ENCODE measurements around the gene RNASEH1. TPM values are rescaled to one million over a fixed set of nuclear protein-coding genes. Genes with fewer than 3 reads are reported as not detected.

RNASEH1 gene
- total RNA-seq, 2 experiments from 2014 or later = 14.6 to 24.0 TPM

DNA sequence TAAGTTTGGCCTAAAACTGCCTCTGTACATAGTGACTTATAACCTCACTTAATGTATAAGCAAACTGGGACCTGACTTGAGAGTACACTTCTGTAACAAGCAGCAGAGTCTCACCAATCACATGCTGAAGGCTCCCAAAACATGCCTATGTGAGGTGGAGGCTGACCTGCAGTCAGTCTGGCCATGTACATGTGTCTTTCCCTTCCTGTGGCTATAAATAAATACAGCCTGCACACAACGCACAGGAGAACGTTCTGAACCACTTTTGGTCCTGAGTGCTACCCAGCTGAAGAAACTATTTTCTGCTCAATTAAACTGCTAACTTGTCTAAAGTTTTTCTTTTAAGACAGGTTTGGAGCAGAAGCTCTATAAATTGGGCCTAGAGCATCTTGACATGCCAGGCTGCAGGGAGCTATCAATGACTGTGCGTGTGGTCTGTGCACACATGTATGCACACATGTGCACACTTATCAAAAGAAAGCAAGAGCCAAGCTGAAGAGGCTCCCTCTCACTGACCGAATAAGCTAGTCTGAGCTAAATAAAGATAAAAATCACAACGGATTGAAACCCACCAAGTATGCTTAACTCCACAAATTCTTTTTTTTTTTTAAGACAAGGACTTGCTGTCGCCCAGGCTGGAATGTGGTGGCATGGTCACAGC, 15.0 kb downstream of the RNASEH1 start:
- no peak overlapping the region for H3K4me3 Mint-ChIP-seq
- H3K36me3 Mint-ChIP-seq (ENCODE audit: low read depth) = peaks cover 57% of the 10 kb centered on the region
- POLR2A ChIA-PET = interaction anchor here (1.1 kb wide), 1 partner anchor 15 kb away, joined by 4 read pairs; the partner anchor contains the start of gene RNASEH1
- DNase-seq (no peak), ATAC-seq (no peak)
- H3K27me3 Mint-ChIP-seq = no peaks in the 10 kb centered on the region
- H3K9me3 Mint-ChIP-seq (ENCODE audit: low read depth) = no peaks in the 10 kb centered on the region
- CTCF ChIA-PET = interaction anchor here (0.8 to 1.8 kb wide), 2 partner anchors 10 to 111 kb away, joined by 3 to 6 read pairs; no protein-coding TSS in a partner anchor
- intact Hi-C loops (cut with DNase I, micrococcal nuclease) = no loop called here
- no peaks in the 10 kb centered on the region for H3K4me1 Mint-ChIP-seq
- no peak overlapping the region for H3K27ac Mint-ChIP-seq

DNA sequence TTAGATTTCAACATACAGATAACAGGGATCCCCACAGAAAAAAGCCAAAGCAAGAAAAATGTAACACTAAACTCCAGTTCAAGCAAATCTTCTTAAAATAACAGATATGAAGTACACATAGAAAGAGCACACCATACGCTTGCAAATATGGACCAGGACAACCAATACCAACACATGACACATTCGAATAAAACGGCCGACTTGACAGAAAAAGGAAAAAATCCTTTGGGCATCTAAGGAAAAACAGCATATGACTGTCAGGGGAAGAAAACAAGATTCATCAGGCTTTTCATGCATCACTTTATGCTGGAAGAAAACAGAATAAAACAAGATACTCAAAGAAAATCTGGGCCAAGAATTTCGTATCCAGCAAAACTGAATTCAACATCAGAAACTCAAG, 16.0 kb downstream of the RNASEH1 start:
- CTCF ChIA-PET = interaction anchor here (0.6 to 1.8 kb wide), 2 partner anchors 12 to 66 kb away, joined by 3 to 6 read pairs; no protein-coding TSS in a partner anchor

DNA sequence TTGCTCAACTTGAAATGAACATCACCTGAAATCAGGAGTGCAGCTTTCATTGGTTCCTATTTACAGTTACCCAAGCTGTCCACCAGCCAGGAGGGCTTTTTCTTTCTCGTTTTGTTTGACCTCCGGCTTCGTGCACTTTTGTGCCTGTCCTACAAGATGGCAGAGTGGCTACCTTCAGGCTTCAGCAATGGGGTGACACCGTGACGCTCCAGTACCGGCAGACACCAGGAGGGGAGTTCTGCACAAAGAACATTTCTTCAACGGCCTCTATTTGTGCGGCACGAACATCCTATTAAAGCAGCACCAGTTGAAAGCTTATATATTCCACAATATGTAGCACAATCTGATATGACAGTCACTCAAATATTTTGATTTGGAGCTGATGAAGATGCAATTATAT, 18.3 kb downstream of the RNASEH1 start:
- intact Hi-C loops (cut with DNase I, micrococcal nuclease) = no loop called here
- H3K9me3 Mint-ChIP-seq (ENCODE audit: low read depth) = no peaks in the 10 kb centered on the region
- peaks cover 34% of the 10 kb centered on the region for H3K36me3 Mint-ChIP-seq (ENCODE audit: low read depth)
- no peak for DNase-seq
- ChIA-PET CTCF (no interaction called here), POLR2A (interaction anchor here (0.7 kb wide), 1 partner anchor 63 kb away, joined by 4 read pairs; no protein-coding TSS in a partner anchor)
- peaks cover 11% of the 10 kb centered on the region for H3K4me1 Mint-ChIP-seq
- no peak for ATAC-seq
- H3K4me3 Mint-ChIP-seq = no peak overlapping the region
- no peak overlapping the region for H3K27ac Mint-ChIP-seq
- no peaks in the 10 kb centered on the region for H3K27me3 Mint-ChIP-seq

More for the DNA sequence above, 16.0 kb downstream of the RNASEH1 start:
- ATAC-seq = no peak
- intact Hi-C loops (cut with DNase I, micrococcal nuclease) = no loop called here
- no peaks in the 10 kb centered on the region for H3K27me3 Mint-ChIP-seq
- no peaks in the 10 kb centered on the region for H3K4me1 Mint-ChIP-seq
- no peaks in the 10 kb centered on the region for H3K9me3 Mint-ChIP-seq (ENCODE audit: low read depth)
- H3K36me3 Mint-ChIP-seq (ENCODE audit: low read depth) = peaks cover 50% of the 10 kb centered on the region
- no peak for DNase-seq
- peak overlapping the region; percentile 15 for H3K27ac Mint-ChIP-seq
- H3K4me3 Mint-ChIP-seq = no peak overlapping the region
- POLR2A ChIA-PET = no interaction called here

DNA sequence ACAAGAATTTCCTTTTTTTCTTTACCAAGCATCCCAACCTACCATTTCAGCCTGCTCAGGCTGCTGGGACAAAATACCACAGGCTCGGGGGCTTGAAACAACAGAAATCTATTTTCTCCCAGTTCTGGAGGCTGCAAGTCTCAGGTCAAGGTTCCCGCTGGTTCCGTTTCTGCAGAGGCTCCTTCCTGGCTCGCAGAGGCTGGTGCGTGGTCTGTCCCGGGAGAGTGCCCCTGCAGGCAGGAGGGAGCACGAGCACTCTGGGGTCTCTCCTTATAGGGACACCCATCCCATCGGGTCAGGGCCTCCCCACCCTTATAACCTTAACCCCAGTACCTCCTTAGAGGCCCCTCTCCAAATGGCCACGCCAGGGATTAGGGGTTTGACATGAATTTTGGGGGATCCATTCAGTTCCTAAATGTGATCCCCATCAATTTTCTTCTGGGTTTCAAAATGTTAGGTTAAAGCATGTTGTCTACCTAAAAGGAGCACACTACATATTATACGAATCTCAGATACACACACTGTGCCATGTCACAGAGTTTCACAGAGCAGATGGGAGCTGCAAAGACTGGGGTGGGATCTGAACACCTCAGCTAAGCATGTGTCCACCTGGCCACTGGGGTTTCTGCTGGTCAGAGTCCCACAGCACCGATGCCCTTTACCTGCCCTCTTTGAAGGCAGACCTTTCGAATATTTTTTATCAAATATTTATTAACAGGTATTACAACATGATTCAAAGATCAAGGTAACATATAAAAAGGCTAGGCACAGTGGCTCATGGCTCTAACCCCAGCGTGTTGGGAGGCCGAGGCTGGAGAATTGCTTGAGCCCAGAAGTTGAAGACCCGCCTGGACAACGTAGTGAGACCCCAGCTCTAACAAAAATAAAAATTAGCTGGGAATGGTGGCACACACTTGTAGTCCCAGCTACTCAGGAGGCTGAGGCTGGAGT, 21.2 kb downstream of the RNASEH1 start:
- peaks cover 11% of the 10 kb centered on the region for H3K4me1 Mint-ChIP-seq
- peak; percentile 40 for DNase-seq
- peak; percentile 57 for ATAC-seq
- intact Hi-C loops (cut with DNase I, micrococcal nuclease) = no loop called here
- peak overlapping the region; percentile 80 for H3K27ac Mint-ChIP-seq
- peaks cover 16% of the 10 kb centered on the region for H3K36me3 Mint-ChIP-seq (ENCODE audit: low read depth)
- POLR2A ChIA-PET = interaction anchor here (0.6 kb wide), 1 partner anchor 19 kb away, joined by 4 read pairs; no protein-coding TSS in a partner anchor
- peak overlapping the region; percentile 69 for H3K4me3 Mint-ChIP-seq
- H3K9me3 Mint-ChIP-seq (ENCODE audit: low read depth) = no peaks in the 10 kb centered on the region
- H3K27me3 Mint-ChIP-seq = no peaks in the 10 kb centered on the region
- CTCF ChIA-PET = interaction anchor here (0.7 kb wide), 1 partner anchor 44 kb away, joined by 3 read pairs; no protein-coding TSS in a partner anchor

- H3K27ac Mint-ChIP-seq = peak overlapping the region; percentile 80
- H3K4me1 Mint-ChIP-seq = peaks cover 11% of the 10 kb centered on the region
- DNase-seq = peak; percentile 28
- H3K4me3 Mint-ChIP-seq = peak overlapping the region; percentile 69
- no peaks in the 10 kb centered on the region for H3K9me3 Mint-ChIP-seq (ENCODE audit: low read depth)
- peaks cover 14% of the 10 kb centered on the region for H3K36me3 Mint-ChIP-seq (ENCODE audit: low read depth)
- ChIA-PET CTCF (interaction anchor here (0.5 to 0.7 kb wide), 2 partner anchors 11 to 632 kb away, joined by 3 read pairs; no protein-coding TSS in a partner anchor), POLR2A (interaction anchor here (0.6 kb wide), 1 partner anchor 20 kb away, joined by 4 read pairs; no protein-coding TSS in a partner anchor)
- intact Hi-C loops (cut with DNase I, micrococcal nuclease) = no loop called here
- peak; percentile 77 for ATAC-seq
- no peaks in the 10 kb centered on the region for H3K27me3 Mint-ChIP-seq
Measured at GRCh38 chr2:3535794-3536681, 22.1 kb downstream of the RNASEH1 start.

GRCh38 chr2:3535467-3535793, 22.7 kb downstream of the RNASEH1 start:
- no peak for DNase-seq
- CTCF ChIA-PET = interaction anchor here (0.7 kb wide), 1 partner anchor 12 kb away, joined by 3 read pairs; no protein-coding TSS in a partner anchor
- intact Hi-C loops (cut with DNase I, micrococcal nuclease) = no loop called here
- ATAC-seq = no peak
- peaks cover 9% of the 10 kb centered on the region for H3K36me3 Mint-ChIP-seq (ENCODE audit: low read depth)
- H3K27me3 Mint-ChIP-seq = no peaks in the 10 kb centered on the region
- H3K27ac Mint-ChIP-seq = peak overlapping the region; percentile 80
- POLR2A ChIA-PET = no interaction called here
- peak overlapping the region; percentile 69 for H3K4me3 Mint-ChIP-seq
- H3K4me1 Mint-ChIP-seq = peaks cover 11% of the 10 kb centered on the region
- H3K9me3 Mint-ChIP-seq (ENCODE audit: low read depth) = no peaks in the 10 kb centered on the region

GRCh38 chr2:3534251-3534814, 23.8 kb downstream of the RNASEH1 start:
- no peak overlapping the region for H3K4me3 Mint-ChIP-seq
- H3K27me3 Mint-ChIP-seq = no peaks in the 10 kb centered on the region
- no peaks in the 10 kb centered on the region for H3K9me3 Mint-ChIP-seq (ENCODE audit: low read depth)
- ATAC-seq (no peak), DNase-seq (no peak)
- intact Hi-C loops (cut with DNase I, micrococcal nuclease) = no loop called here
- peaks cover 3% of the 10 kb centered on the region for H3K36me3 Mint-ChIP-seq (ENCODE audit: low read depth)
- CTCF ChIA-PET = no interaction called here
- H3K4me1 Mint-ChIP-seq = peaks cover 11% of the 10 kb centered on the region
- POLR2A ChIA-PET = no interaction called here
- H3K27ac Mint-ChIP-seq = no peak overlapping the region

DNA sequence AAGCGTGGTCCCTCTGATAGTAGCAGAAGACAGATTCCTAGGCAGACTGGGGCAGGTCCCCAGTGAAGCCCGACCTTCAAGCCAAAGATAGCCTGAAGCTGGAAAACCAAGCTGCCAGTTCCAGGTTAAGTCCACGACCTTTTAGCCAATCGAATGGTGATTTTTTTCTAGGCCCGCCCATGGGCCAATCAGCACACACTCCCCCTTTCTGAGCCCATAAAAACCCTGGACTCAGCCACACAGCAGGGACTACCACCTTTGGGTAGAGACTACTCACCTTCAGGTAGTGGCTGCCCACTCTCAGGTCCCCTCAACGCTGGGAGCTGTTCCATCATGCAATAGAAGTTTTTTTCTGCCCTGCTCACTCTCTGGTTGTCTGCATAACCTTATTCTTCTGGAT, 24.3 kb downstream of the RNASEH1 start:
- H3K9me3 Mint-ChIP-seq (ENCODE audit: low read depth) = no peaks in the 10 kb centered on the region
- intact Hi-C loops (cut with DNase I, micrococcal nuclease) = no loop called here
- H3K36me3 Mint-ChIP-seq (ENCODE audit: low read depth) = peaks cover 3% of the 10 kb centered on the region
- H3K27ac Mint-ChIP-seq = no peak overlapping the region
- H3K27me3 Mint-ChIP-seq = no peaks in the 10 kb centered on the region
- ChIA-PET POLR2A (no interaction called here), CTCF (no interaction called here)
- ATAC-seq (no peak), DNase-seq (no peak)
- peaks cover 11% of the 10 kb centered on the region for H3K4me1 Mint-ChIP-seq
- no peak overlapping the region for H3K4me3 Mint-ChIP-seq

DNA sequence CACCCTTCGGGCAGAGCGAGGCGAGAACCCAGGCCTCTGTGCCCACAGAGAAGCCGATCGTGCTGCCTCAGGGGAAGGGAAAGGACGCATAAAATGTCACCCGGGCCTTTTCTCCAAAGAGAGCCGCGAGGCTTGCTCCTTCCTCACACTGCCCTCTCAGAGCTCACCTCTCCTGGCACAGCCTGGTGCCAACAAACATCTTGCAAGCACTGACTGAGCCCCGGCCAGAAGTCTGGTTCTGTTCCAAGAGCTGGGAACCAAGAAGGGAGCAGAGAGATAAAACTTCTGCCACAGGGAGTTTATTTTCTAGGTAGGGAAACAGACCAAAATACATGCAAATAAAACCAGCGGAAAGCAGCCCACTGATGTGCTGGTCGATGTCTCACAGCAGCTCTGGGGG, 25.2 kb downstream of the RNASEH1 start:
- DNase-seq = no peak
- Mint-ChIP-seq H3K4me3 (no peak overlapping the region), H3K9me3 (ENCODE audit: low read depth) (no peaks in the 10 kb centered on the region), H3K4me1 (peaks cover 11% of the 10 kb centered on the region), H3K27me3 (no peaks in the 10 kb centered on the region), H3K27ac (no peak overlapping the region), H3K36me3 (ENCODE audit: low read depth) (peaks cover 3% of the 10 kb centered on the region)
- ATAC-seq = no peak
- ChIA-PET POLR2A (no interaction called here), CTCF (no interaction called here)
- intact Hi-C loops (cut with DNase I, micrococcal nuclease) = no loop called here

DNA sequence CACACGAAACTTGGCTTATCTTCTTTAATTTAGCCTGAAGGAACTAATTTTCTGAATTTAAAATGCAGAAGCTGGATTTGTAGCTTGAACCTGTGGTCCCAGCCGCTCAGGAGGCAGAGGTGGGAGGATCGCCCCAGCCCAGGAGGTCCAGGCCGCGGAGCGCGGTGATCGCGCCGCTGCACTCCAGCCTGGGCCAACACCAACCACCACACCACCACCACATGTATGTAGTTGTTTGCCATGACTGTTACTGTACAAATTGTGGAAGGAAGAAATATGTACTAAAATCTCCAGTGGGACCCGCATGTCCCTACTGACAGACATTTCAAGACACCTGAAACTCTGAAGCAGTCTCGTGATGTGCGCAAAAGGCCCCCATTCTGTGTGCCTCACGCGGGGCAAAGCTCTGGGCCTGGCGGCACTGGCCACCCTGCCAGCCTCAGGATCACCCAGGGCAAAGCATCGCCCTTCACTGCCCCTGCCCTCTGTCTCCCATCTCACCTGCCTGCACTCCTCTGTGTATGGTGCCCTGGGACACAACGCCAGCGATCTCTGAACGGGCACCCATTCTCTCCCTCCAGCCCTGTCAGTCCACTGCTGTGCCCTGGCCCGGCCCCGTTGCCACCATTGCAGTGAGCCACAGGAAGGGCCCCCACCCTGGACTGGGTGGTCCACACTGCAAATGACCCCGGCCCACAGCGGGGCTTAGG, 28.7 kb downstream of the RNASEH1 start:
- CTCF ChIA-PET = no interaction called here

More for the DNA sequence above, 28.7 kb downstream of the RNASEH1 start:
- Mint-ChIP-seq H3K36me3 (ENCODE audit: low read depth) (peaks cover 3% of the 10 kb centered on the region), H3K4me3 (no peak overlapping the region), H3K27ac (no peak overlapping the region), H3K9me3 (ENCODE audit: low read depth) (no peaks in the 10 kb centered on the region), H3K27me3 (no peaks in the 10 kb centered on the region), H3K4me1 (no peaks in the 10 kb centered on the region)
- no peak for DNase-seq
- no peak for ATAC-seq
- POLR2A ChIA-PET = no interaction called here
- intact Hi-C loops (cut with DNase I, micrococcal nuclease) = no loop called here
